Small intestine (tissue), 16 donors: ENCODE measurements around the gene ZNF532. TPM values are rescaled to one million over a fixed set of nuclear protein-coding genes. Genes with fewer than 3 reads are reported as not detected.
"Not testable (repeated sequence)": the region's sequence is repeated elsewhere in the genome, so short reads cannot be mapped to it uniquely, and the experiment has no call there.

Source experiments
- DNase-seq, 2 donors: peaks; one replicate each; pipeline versions ENCODE4 v3.0.0 to v3.0.0-alpha.2; 2013
- FAIRE-seq: peaks from 2 replicates; lab custom pipeline; 2012; peaks lifted over from hg19 to GRCh38; lab: Jason Lieb, UNC
- H3K27ac ChIP-seq, 3 donors: one replicate each; pipeline ENCODE4 v1.5.1; 2013; ENCODE audit warnings: low read length in 2 of 3, mild to moderate bottlenecking in 2 of 3, control low read depth in 1 of 3, inconsistent platforms in 1 of 3, low read depth in 1 of 3, moderate library complexity in 1 of 3
- H3K27me3 ChIP-seq, 3 donors: one replicate each; pipeline ENCODE4 v1.6.1; 2013; ENCODE audit warnings: low read length in 3 of 3, inconsistent platforms in 1 of 3; ENCODE audit not compliant: control insufficient read depth in 3 of 3, insufficient read depth in 3 of 3
- H3K36me3 ChIP-seq, 3 donors: one replicate each; pipeline ENCODE4 v1.6.1; 2013; ENCODE audit warnings: low read length in 3 of 3, inconsistent platforms in 1 of 3, low read depth in 1 of 3, mild to moderate bottlenecking in 1 of 3, moderate library complexity in 1 of 3; ENCODE audit not compliant: control insufficient read depth in 3 of 3, insufficient read depth in 2 of 3
- H3K4me1 ChIP-seq, 3 donors: one replicate each; pipeline ENCODE4 v1.6.1; 2013; ENCODE audit warnings: low read length in 2 of 3, inconsistent platforms in 1 of 3, low read depth in 1 of 3, mild to moderate bottlenecking in 1 of 3, moderate library complexity in 1 of 3; ENCODE audit not compliant: control insufficient read depth in 3 of 3, insufficient read depth in 2 of 3
- H3K4me3 ChIP-seq, 3 donors: one replicate each; pipeline ENCODE4 v1.5.1; 2013; ENCODE audit warnings: low read length in 3 of 3, control low read depth in 1 of 3, inconsistent platforms in 1 of 3, low read depth in 1 of 3, mild to moderate bottlenecking in 1 of 3, moderate library complexity in 1 of 3
- H3K9me3 ChIP-seq, 2 donors: one replicate each; pipeline ENCODE4 v1.6.1; 2013; ENCODE audit warnings: low read depth in 1 of 2, low read length in 1 of 2; ENCODE audit not compliant: control insufficient read depth in 2 of 2, insufficient read depth in 1 of 2
- WGBS, 3 donors: extraction: QIAGEN DNeasy Blood & Tissue Kit; methylation state at CpG; one replicate each; pipeline ENCODE4 v1.1.7; 2013; 5-methylcytosine and 5-hydroxymethylcytosine counted together
- long read RNA-seq, 10 donors: transcript quantifications; one replicate each; lab custom pipeline, GENCODE V29; 2026
- polyA plus RNA-seq, 4 donors: library from polyadenylated mRNA; stranded (reverse) in 3 of 4; unstranded in 1 of 4; fragments of 200-250 nt in 3 of 4; fragments of 120-200 nt in 1 of 4; gene quantifications; one replicate each; pipeline versions ENCODE4 v1.2.1 to v1.2.3, GENCODE V29; 2013
- donor health status: healthy with polysubstance abuse.
- donor health status: control.
- donor health status: control.
- donor health status: Bipolar disorder and iron deficiency.
- donor health status: healthy.

ZNF532 gene, protein sequence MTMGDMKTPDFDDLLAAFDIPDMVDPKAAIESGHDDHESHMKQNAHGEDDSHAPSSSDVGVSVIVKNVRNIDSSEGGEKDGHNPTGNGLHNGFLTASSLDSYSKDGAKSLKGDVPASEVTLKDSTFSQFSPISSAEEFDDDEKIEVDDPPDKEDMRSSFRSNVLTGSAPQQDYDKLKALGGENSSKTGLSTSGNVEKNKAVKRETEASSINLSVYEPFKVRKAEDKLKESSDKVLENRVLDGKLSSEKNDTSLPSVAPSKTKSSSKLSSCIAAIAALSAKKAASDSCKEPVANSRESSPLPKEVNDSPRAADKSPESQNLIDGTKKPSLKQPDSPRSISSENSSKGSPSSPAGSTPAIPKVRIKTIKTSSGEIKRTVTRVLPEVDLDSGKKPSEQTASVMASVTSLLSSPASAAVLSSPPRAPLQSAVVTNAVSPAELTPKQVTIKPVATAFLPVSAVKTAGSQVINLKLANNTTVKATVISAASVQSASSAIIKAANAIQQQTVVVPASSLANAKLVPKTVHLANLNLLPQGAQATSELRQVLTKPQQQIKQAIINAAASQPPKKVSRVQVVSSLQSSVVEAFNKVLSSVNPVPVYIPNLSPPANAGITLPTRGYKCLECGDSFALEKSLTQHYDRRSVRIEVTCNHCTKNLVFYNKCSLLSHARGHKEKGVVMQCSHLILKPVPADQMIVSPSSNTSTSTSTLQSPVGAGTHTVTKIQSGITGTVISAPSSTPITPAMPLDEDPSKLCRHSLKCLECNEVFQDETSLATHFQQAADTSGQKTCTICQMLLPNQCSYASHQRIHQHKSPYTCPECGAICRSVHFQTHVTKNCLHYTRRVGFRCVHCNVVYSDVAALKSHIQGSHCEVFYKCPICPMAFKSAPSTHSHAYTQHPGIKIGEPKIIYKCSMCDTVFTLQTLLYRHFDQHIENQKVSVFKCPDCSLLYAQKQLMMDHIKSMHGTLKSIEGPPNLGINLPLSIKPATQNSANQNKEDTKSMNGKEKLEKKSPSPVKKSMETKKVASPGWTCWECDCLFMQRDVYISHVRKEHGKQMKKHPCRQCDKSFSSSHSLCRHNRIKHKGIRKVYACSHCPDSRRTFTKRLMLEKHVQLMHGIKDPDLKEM (N-terminal part only)
- 10 to 100 TPM in 1 of 4 donors, 1 to 10 TPM in 3; 1.3 to 23.4 (median 4.9) TPM for polyA plus RNA-seq
- long read RNA-seq, donor 1: 0 reads
- long read RNA-seq, donor 2, partial matches to known transcripts: 0 of 3 reads
- long read RNA-seq, donor 2, other reads (novel, unspliced or antisense): 0 of 3 reads
- long read RNA-seq, donor 3, partial matches to known transcripts: 5 of 9 reads
- long read RNA-seq, donor 3, other reads (novel, unspliced or antisense): 0 of 9 reads
- long read RNA-seq, donor 4: 0 reads
- long read RNA-seq, donor 5, full-length matches to known transcripts: 1 of 1 reads
- long read RNA-seq, donor 5, partial matches to known transcripts: 0 of 1 reads
- long read RNA-seq, donor 5, other reads (novel, unspliced or antisense): 0 of 1 reads
- long read RNA-seq, donor 6, partial matches to known transcripts: 0 of 1 reads
- long read RNA-seq, donor 6, other reads (novel, unspliced or antisense): 0 of 1 reads
- long read RNA-seq, donor 7, full-length matches to known transcripts: 15 of 139 reads
- long read RNA-seq, donor 7, partial matches to known transcripts: 124 of 139 reads
- long read RNA-seq, donor 7, other reads (novel, unspliced or antisense): 0 of 139 reads
- long read RNA-seq, donor 8, partial matches to known transcripts: 0 of 1 reads
- long read RNA-seq, donor 8, other reads (novel, unspliced or antisense): 0 of 1 reads
- long read RNA-seq, donor 9, partial matches to known transcripts: 0 of 1 reads
- long read RNA-seq, donor 9, other reads (novel, unspliced or antisense): 0 of 1 reads
- long read RNA-seq, donor 10, full-length matches to known transcripts: 7 of 52 reads
- long read RNA-seq, donor 10, partial matches to known transcripts: 45 of 52 reads
- long read RNA-seq, donor 10, other reads (novel, unspliced or antisense): 0 of 52 reads

- H3K27me3 ChIP-seq: no peaks in the 10 kb centered on the region
- H3K4me1 ChIP-seq: peaks cover 0 to 30% (median 15%) of the 10 kb centered on the region in 3 donors
- H3K4me3 ChIP-seq: peak within 1 kb of the TSS; percentile 9 to 54 (median 42)
- WGBS, 3 donors: 52 to 85% (median 72%) methylated on average over 17 of the region's 17 CpGs
- H3K9me3 ChIP-seq: peaks cover 0 to 2% of the 10 kb centered on the region in 2 donors
- peak within 1 kb of the TSS; percentile 74 to 89 (median 76) for H3K27ac ChIP-seq
- FAIRE-seq (no peak), DNase-seq (peak; percentile 24 to 73)
- H3K36me3 ChIP-seq: peaks cover 0 to 14% (median 0%) of the 10 kb centered on the region in 3 donors
Observed at GRCh38 chr18:58864146-58865032, at the start of gene ZNF532. TSS of gene ZNF532 (plus strand) at chr18:58864877. CDS start in a region left out here.

- no peaks in the 10 kb centered on the region for H3K36me3 ChIP-seq
- 45 to 46% (median 46%) methylated on average over 4 of the region's 4 CpGs for WGBS, 3 donors
- FAIRE-seq: no peak
Observed at GRCh38 chr18:58819051-58819450, 45.6 kb upstream of the ZNF532 start.

GRCh38 chr18:58820251-58820650 lies 44.4 kb upstream of the ZNF532 start:
- DNase-seq: no peak
- H3K9me3 ChIP-seq: no peaks in the 10 kb centered on the region
- peaks cover 0 to 2% (median 1%) of the 10 kb centered on the region in 3 donors for H3K27me3 ChIP-seq
- H3K27ac ChIP-seq: no peak overlapping the region
- no peak overlapping the region for H3K4me3 ChIP-seq
- H3K4me1 ChIP-seq: no peaks in the 10 kb centered on the region
- no peaks in the 10 kb centered on the region for H3K36me3 ChIP-seq
- FAIRE-seq: no peak
- 85 to 90% (median 89%) methylated on average over 3 of the region's 3 CpGs for WGBS, 3 donors

More at GRCh38 chr18:58819051-58819450, 45.6 kb upstream of the ZNF532 start:
- Histone ChIP-seq H3K27me3 (peaks cover 0 to 1% (median 0%) of the 10 kb centered on the region in 3 donors), H3K4me1 (no peaks in the 10 kb centered on the region), H3K4me3 (no peak overlapping the region), H3K27ac (no peak overlapping the region), H3K9me3 (no peaks in the 10 kb centered on the region)
- DNase-seq: no peak

- H3K4me3 ChIP-seq: no peak overlapping the region
- WGBS, 3 donors: 92 to 97% (median 97%) methylated on average over 13 of the region's 13 CpGs
- H3K27me3 ChIP-seq: peaks cover 0 to 2% (median 1%) of the 10 kb centered on the region in 3 donors
- DNase-seq (no peak), FAIRE-seq (no peak)
- H3K4me1 ChIP-seq: no peaks in the 10 kb centered on the region
- no peaks in the 10 kb centered on the region for H3K36me3 ChIP-seq
- no peak overlapping the region for H3K27ac ChIP-seq
- H3K9me3 ChIP-seq: no peaks in the 10 kb centered on the region
Observed at GRCh38 chr18:58822944-58823343, 41.7 kb upstream of the ZNF532 start.

DNA sequence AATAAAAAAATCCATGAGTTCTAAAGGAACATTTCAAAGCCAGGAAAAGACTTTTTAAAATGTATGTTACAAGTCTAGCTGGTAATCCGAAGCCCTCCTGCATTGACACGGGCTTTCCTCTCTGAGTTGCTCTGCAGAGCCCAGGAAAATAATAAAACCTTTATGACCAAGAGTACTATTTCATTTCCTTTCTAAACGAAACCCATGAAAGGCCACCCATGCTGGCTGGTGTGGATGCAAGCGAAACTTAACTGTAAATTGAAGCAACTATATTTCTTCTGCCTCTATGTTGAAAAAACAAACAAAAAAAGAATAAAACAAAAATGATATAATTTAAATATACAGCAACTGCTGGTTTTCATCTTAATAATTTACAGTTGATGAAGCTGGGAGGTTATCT lies 41.3 kb upstream of the ZNF532 start:
- no peak overlapping the region for H3K27ac ChIP-seq
- WGBS, 3 donors: 70 to 79% (median 71%) methylated on average over 4 of the region's 4 CpGs
- FAIRE-seq (no peak), DNase-seq (no peak)
- peaks cover 0 to 2% (median 0%) of the 10 kb centered on the region in 3 donors for H3K27me3 ChIP-seq
- no peaks in the 10 kb centered on the region for H3K36me3 ChIP-seq
- H3K4me3 ChIP-seq: no peak overlapping the region
- no peaks in the 10 kb centered on the region for H3K4me1 ChIP-seq
- H3K9me3 ChIP-seq: no peaks in the 10 kb centered on the region

DNA sequence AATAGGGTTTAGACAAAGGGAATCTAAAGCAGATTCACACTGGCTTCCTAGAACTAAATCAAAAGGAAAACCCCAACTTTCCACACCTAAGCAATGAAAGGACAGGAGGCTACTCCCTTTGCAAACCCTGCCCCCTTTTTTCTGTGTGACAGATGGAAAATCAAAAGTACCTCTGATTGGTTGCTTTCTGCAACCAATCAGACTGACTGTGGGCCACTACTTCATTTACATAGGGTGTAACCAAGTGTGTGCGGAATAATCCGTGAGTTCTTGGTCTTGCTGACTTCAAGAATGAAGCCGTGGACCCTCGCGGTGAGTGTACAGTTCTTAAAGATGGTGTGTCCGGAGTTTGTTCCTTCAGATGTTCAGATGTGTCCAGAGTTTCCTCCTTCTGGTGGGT lies 37.8 kb upstream of the ZNF532 start:
- H3K4me1 ChIP-seq, H3K27me3 ChIP-seq, H3K27ac ChIP-seq, H3K9me3 ChIP-seq, H3K36me3 ChIP-seq, DNase-seq, H3K4me3 ChIP-seq, FAIRE-seq: not testable (repeated sequence)
- 91 to 97% (median 95%) methylated on average over 6 of the region's 6 CpGs for WGBS, 3 donors
